GM18907 (cell line): Measurements from ENCODE around the gene PRKN.

Experiments
- ATAC-seq: cut with Tn5 transposase; IDR thresholded peaks from one replicate; pipeline ENCODE4 v1.9.1; 2021; ENCODE audit warnings: mild to moderate bottlenecking, moderate library complexity; ENCODE audit not compliant: unreplicated experiment

The PRKN gene

DNA sequence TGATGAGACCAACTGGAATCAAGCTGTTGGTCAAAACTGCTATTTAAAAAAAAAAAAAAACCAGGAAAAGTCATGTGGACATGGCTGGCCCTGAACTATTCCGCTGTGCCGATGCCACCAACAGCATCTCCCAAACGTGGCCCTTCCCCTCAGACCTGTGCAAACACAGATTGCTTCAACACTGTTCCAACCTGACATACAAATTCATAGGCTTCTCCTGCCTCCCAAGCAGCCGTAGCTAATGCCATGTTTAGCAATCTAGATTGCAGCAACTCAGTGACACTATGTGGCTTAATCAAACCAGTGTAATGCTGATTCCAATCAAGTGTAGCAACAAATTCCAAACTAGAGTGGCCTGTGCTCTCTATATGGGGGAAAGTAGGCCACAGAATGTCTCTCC lies 16.2 kb downstream of the PRKN start:
- no peak for ATAC-seq

DNA sequence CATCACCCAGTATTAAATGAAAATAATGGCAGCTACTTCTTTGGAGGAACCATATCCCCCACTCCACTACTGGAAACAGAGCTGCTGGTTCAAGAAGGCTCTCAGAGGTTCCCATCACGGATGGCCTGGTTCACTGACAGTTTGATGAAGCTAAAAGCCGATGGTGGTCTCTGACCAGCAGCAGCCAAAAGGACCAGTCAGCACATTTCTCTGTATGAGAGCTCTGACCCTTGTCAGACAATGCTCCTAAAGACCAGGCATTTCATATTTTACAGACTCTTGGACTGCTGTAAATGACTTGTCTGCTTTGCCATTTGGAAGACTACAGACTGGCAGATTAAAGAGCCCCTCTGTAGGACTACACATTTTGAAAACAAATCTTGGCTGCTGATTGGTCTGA lies 16.6 kb downstream of the PRKN start:
- no peak for ATAC-seq

- ATAC-seq, result no peak
Observed at GRCh38 chr6:162710419-162710818, 17.1 kb downstream of the PRKN start.

- no peak for ATAC-seq
Observed at GRCh38 chr6:162709431-162709830, 18.1 kb downstream of the PRKN start.

DNA sequence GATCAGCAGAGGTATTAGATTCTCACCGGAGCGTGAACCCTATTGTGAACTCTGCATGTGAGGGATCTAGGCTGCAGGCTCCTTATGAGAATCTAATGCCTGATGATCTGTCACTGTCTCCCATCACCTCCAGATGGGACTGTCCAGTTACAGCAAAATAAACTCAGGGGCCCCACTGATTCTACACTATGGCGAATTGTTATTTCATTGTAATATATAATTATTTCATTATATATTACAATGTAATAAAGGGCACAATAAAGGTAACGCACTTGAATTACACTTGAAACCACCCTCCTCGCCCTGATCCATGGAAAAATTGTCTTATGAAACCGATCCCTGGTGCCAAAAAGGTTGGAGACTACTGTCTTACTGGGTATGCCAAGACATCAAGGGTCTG lies 18.6 kb downstream of the PRKN start:
- no peak for ATAC-seq

GRCh38 chr6:162706232-162706631 lies 21.3 kb downstream of the PRKN start:
- no peak for ATAC-seq

DNA sequence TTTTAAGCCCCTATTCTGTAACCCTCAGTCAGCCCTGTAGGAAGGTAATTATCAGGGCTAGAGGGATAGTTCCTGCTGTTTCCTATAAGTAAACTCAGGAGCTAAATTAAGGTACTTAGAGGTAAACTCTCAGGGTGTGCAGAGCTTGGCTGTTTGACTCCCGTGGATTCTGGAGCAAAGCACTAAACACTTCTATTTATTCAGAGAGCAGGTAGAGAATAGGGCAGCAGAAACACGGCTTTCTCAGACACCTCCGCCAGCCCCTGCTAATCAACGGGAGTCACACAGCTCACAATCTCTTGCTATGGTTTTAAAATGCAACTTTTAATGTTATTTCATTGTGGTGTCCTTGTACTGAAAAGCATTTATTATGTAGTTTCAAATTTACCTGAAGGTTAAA lies 21.8 kb downstream of the PRKN start:
- no peak for ATAC-seq

DNA sequence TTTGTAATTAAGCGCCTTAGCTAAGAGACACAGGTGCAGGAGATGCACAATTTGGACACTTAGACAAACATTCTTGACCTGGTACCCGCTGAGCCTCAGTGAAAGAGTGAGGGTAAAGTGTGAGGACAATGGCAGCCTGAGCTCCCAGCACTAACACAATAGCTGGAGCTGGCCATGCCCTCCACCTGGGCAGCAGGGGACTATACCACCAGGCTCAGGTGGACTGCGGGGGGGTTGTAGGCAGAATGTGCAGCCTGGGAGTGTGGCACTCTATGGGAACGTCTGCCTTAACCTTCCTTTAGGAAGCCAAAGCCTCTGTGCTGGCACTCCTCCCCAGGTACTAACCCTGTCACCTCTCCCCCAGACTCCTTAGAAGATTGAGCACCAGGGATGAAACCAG lies 23.6 kb downstream of the PRKN start:
- no peak for ATAC-seq

DNA sequence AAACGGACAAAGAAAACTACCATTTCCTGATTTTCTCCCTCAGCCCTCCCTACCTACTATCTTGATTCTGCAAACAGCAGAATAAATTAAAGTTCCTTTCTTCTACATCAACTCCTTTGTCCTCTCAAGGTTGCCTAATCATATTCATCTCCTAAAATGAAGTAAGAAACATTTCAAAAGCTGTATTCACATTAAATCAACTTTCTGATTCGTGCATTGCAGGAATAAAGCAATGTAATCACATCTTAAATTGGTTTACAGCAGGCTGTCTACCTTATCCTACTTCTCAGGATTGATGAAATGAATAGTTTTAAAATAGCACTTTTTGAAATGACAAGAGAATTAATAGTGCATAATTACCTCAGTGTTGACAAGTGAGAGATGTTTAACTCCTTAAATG lies 25.1 kb downstream of the PRKN start:
- no peak for ATAC-seq

DNA sequence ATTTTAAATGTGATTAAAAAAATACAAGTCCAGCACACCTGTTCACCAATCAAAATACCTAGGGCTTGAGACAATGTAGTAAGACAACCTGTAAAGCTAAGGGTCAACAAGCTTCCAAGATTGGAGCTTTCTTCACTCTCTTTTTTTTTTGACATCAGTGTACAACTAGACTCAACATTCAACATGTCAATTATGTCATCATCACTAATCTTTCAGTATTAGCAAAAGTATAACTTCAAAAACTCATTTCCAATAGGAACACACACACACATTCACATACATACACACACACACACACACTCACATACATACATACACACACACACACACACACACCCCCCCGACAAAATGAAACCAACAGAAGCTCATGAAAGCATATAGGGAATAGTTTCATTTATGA lies 26.0 kb downstream of the PRKN start:
- no peak for ATAC-seq

- no peak for ATAC-seq
Observed at GRCh38 chr6:162700966-162701365, 26.6 kb downstream of the PRKN start.

DNA sequence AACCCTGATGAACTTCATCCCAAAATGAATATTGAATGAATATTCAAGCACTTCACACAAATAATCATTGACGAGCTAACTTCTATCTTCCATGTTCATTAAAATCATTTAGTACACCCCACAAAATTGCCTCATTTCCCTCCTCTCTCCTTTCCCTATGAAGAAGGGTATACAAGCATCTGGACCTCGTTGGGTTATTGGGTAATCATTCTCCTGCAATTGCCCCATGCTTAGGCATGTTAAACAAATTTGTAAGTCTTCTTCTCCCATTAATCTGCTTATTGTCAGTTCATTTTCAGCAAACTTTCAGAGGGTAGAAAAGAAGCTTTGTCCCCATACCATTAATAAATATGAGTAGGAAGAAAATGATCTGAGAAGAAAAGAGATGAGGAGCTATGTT lies 27.6 kb downstream of the PRKN start:
- no peak for ATAC-seq

DNA sequence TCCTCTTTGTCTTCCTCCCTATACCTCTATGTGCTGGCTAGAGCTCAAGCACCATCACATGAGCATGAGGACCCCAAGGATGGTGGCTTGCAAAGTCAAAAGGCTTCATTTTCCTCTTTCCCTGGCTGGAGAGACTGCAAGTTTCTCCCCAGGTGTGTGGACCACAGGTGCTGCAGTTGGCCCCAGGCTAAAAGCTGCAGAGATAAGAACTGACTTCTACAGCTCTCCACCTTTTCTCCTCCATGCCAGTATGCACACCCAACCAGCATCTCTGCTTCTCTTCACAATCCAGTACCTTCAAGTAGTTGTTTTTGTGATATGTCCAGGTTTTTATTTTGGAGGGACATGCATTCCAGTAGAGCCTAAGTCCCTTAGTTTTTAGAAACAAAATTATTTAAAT lies 29.1 kb downstream of the PRKN start:
- ATAC-seq, result no peak

DNA sequence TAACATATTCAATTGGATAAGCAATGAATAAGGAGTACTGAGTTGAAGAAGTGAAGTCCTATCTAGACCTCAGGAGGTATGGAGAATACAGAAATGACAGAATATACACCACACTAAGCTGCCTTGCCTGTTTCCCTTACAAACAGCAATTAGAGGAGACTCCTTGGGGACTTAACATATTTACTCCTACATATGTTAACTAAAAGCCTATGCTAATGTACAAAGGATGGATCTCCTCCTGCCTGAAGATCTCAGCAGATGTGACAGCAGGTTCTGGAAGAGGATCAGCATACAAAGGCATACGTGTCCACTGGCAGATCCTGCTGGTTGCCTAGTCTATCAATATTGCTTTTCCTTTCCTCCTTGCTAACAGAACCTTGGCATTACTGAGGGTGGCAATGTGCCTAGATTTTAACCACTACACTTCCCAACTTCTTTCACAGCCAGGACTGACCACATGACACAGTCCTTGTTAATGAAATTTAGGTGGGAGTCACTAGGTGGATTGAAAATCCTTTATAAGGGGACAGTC lies 29.6 kb downstream of the PRKN start:
- ATAC-seq, result no peak

- ATAC-seq, result no peak
Observed at GRCh38 chr6:162690158-162690557, 37.4 kb downstream of the PRKN start.

DNA sequence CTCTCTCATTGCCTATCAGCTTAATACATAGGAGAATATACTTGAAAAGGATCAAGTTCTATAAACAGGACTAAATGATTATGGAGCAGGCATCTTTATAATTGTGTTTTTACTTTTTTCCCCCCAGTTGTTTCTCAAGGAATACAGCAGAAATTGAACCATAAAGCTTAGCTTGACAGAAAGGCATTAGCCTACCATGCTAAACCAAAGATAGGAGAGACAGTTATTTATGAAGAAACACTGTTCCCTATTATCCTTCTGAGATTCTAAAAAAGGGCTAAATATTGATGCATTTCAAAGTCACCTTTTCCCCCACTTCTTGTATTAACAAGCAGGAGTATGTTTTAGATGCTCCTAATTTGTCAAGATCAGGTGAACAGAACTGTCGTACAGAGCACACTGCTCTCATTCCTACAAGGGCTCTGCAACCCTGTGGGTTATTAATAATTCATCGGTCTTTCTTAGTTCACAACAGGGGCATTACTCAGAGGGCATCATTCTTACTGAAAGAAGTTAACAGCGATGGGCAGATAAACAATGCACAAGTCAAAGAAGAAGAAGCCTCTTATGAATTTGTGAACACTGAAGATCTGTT lies 38.7 kb downstream of the PRKN start:
- ATAC-seq, result no peak

- ATAC-seq, result no peak
Observed at GRCh38 chr6:162685586-162685985, 42.0 kb downstream of the PRKN start.

DNA sequence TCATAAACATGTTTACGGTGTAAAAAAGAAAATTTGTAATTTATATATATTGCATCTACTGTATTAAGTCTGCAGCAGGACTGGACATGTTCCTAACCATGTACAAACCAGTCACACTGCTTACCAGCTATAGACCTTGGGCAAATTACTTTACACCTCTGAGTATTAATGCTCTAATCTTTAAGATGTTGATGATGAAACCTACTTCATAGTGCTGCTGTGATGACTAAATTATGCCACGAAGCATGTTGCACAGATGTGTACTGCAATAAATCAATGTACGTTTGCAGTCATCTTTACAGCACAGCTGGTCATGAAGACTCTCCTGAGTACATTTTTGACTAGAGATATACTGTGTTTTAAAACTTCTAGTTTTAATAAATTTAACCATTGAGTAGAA lies 42.6 kb downstream of the PRKN start:
- ATAC-seq, result no peak

DNA sequence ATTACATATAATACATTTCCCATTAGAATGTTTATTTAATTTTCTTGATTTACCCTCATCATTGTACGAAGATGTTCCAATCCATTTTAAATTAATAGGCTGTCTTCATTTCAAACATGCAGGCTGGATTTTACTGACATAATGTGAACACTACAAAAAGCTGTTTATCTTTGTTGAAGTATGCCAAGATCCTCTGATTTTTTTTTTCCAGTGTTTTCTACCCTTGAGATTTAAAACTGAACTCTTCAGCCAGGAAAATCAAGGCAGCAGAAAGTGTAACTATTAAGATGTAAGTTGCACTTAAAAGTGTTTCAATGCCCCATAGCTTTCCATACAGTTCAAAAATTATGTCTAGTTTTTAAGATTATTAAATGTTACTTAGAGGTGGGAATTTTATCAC lies 43.5 kb downstream of the PRKN start:
- no peak for ATAC-seq

GRCh38 chr6:162683135-162683534 lies 44.4 kb downstream of the PRKN start:
- ATAC-seq, result no peak

DNA sequence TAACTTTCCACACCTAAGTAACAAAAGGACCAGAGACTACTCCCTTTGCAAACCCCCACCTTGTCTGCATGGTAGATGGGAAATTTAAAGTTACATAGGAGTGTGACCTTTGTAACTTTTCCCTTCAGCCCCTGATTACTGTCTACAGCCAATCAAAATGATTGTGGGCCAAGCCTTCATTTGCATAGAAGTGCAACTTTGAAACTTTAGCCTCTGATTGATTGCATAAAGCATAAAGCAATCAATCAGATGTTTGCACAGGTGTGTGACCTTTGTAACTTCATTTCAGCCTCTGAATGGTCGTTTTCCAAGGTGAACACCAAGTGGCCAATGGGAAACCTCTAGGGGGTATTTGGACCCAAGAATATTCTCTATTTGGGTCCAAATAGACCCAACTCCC lies 46.1 kb downstream of the PRKN start:
- no peak for ATAC-seq

- ATAC-seq, result no peak
Observed at GRCh38 chr6:162680871-162681270, 46.7 kb downstream of the PRKN start.

DNA sequence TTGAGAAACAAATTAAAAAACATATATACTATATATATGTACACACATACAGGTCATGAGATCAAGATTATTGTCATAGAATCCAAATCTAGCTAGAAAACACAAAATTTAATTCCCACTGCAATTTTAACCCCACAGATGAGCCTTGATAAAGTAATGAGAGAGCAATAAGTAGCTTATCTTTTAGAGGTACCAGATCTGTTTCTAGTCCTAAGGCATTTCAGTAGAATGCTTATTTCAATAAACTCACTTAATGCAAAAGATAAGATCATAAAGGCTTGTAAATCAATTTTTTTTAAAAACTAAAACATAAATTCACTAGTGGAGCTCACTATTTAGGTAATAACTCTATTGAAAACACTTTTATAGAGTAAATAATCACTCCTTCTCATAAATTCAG lies 47.2 kb downstream of the PRKN start:
- ATAC-seq, result no peak
